Myocyte (in vitro differentiated cells): ENCODE results near the gene MGST2. TPM values are rescaled to one million over a fixed set of nuclear protein-coding genes. Genes with fewer than 3 reads are reported as not detected.

Source experiments
- DNase-seq: peaks from one replicate; pipeline ENCODE4 v3.0.0-alpha.2; 2012; ENCODE audit warnings: low read depth
- total RNA-seq: library from RNA; depleted of rRNA; stranded (reverse); fragments of >200 nt; gene quantifications from 2 replicates; pipeline ENCODE4 v1.2.3, GENCODE V29; 2014

MGST2 gene
- total RNA-seq, 1 donor from 2014 or later: 17.8 TPM

GRCh38 chr4:139736661-139737060 is 71.0 kb downstream of the MGST2 start:
- no peak for DNase-seq

- peak; percentile 9 for DNase-seq
These were observed 73.4 kb downstream of the MGST2 start for GRCh38 chr4:139738846-139739613.

GRCh38 chr4:139740121-139740520 is 74.5 kb downstream of the MGST2 start:
- DNase-seq: no peak

- DNase-seq: peak; percentile 94
These were observed 75.0 kb downstream of the MGST2 start for GRCh38 chr4:139740531-139741041.

GRCh38 chr4:139743027-139743426 is 77.4 kb downstream of the MGST2 start:
- no peak for DNase-seq

- no peak for DNase-seq
These were observed 78.6 kb downstream of the MGST2 start for GRCh38 chr4:139744232-139744631.

- DNase-seq: no peak
These were observed 79.6 kb downstream of the MGST2 start for GRCh38 chr4:139745111-139745639.

- no peak for DNase-seq
These were observed 81.0 kb downstream of the MGST2 start for GRCh38 chr4:139746431-139747171.

GRCh38 chr4:139749338-139749737 is 83.7 kb downstream of the MGST2 start:
- no peak for DNase-seq

GRCh38 chr4:139749835-139750498 is 84.3 kb downstream of the MGST2 start:
- no peak for DNase-seq

GRCh38 chr4:139753686-139754085 is 88.1 kb downstream of the MGST2 start:
- no peak for DNase-seq

Other genes starting within 250 kb of the MGST2 start
- gene RAB33B, start 211.7 kb upstream of the MGST2 start, total RNA-seq: 6.2 and 7.0 TPM in 2 replicates
- gene SETD7, start 109.6 kb upstream of the MGST2 start, total RNA-seq: 411 and 456 TPM in 2 replicates